ENCODE measurements around the gene CLIC6. TPM values are rescaled to one million over a fixed set of nuclear protein-coding genes. Genes with fewer than 3 reads are reported as not detected.

The CLIC6 gene
- total RNA-seq, 1 donor from 2014 or later, result 0.20 TPM

DNA sequence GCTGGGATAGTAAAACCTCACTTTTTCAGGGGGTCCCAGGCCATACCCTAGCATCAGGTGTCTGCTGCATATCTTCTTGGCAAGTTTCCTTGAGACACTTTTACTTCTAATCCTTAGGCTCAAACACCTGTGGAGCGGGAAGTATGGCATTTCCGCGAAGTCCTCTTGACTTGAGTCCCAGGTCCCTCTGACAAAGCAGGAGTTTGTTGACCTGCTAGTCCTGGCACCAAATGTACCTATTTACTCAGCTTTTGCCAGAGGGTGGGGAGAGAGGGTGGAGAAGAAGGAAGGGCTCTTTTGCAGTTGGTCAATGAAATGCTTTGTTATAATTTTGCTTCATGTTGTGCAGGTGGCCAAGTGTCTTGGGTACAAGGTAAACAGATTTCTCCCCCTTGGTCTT lies 59.7 kb downstream of the CLIC6 start:
- no peak for DNase-seq

DNA sequence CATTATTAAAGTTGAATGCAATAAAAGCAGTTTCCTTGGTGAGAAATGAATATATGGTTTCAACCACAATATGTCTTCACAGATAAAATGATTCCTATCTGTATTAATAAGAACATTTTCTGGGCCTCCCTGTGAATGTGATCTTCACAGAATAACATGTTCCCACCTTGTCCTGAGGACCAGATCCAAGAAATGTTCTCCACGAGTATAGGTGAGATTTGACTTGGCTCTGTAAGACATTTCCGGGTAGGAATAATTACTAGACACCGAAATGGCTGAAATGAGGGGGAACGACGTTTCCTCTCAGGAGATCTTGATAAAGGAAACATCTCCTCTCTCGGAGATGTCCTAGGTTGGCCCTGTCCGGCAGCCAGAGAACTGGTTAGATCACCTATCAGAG lies 61.4 kb downstream of the CLIC6 start:
- DNase-seq, result no peak

DNA sequence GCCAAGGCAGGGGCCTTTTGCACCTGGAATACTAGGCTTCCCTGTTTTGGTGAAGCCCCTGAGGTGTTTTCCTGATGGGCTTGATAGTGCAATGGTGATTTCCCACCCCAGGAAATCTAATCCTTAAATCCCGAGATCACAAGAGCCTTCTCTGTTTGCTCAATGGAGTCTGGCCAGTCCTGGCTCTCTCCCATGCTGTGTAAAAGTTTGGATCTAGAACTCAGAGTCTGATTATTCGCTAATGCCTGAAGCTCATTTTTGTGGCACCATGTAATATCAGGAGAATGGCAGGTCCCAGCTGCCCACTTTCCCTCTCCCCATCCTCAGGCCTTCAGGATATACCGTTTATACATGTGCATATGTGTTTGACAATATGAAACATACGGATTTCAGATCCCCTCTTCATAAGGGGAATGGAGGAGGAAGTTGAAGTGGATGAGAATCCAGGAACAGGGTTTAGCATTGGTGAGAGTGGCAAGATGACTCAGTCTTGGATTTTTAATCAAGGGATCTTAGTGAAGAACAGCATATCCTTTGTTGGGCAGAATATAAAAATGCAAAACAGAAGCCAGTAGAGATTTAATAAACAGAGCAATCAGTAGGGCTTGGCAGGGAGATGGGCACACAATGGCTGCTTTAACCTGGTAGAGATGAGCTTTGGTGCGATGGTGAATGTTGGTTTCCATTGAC lies 62.1 kb downstream of the CLIC6 start:
- no peak for DNase-seq

DNA sequence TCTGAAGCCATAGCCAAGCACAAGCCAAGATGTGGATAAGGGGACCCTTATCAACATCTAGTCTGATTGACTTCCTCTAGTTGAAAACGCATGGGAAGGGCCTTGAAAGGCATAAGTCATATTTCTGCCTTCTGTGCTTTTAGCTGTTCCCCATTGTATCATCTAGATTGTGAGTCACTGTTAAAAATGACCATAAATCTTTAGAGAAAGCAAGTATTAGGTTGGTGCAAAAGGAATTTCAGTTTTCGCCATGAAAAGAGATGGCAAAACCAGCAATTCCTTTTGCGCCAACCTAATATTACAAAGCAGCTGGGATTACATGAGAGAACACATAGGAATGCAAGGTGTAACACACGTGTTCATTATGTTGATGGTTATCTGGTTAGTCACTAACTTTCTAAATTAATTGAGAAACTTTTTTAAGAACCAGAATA lies 63.6 kb downstream of the CLIC6 start:
- DNase-seq, result no peak

DNA sequence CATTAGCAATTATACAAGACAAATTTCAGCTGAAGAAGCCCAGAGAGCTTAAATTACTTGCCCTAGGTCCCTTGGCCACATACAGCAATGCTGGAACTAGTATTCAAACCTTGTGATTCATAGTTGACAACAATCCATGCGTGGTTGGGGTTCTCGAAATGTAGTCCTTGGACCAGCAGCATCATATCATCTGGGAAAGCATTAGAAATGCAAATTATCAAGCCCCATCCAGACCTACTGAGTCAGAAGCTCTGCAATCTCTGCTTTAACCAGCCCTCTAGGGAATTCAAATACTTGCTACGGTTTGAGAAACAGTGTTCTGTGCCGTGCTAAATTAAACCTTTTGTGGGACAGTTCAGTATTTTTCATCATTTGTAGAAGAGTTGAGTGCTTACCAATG lies 65.1 kb downstream of the CLIC6 start:
- no peak for DNase-seq

DNA sequence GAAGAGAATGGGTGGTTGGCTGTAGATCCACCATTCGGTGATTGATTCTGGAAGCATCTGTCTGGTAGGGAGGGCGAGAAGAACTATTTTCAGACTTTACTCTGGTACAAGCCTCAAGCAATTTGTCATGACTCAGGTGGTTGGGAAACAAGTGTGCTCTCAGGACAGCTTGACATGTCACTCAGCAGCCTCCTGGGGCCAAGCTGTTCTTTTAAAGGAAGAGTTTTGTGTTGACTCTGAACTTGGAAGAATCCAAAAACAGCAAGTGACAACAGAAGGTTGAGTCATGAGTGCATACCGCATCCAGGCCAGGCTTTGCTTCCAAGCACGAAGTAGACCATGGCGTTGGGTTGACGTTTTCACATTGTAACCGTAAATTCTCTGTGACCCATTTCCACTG lies 65.9 kb downstream of the CLIC6 start:
- DNase-seq, result no peak

DNA sequence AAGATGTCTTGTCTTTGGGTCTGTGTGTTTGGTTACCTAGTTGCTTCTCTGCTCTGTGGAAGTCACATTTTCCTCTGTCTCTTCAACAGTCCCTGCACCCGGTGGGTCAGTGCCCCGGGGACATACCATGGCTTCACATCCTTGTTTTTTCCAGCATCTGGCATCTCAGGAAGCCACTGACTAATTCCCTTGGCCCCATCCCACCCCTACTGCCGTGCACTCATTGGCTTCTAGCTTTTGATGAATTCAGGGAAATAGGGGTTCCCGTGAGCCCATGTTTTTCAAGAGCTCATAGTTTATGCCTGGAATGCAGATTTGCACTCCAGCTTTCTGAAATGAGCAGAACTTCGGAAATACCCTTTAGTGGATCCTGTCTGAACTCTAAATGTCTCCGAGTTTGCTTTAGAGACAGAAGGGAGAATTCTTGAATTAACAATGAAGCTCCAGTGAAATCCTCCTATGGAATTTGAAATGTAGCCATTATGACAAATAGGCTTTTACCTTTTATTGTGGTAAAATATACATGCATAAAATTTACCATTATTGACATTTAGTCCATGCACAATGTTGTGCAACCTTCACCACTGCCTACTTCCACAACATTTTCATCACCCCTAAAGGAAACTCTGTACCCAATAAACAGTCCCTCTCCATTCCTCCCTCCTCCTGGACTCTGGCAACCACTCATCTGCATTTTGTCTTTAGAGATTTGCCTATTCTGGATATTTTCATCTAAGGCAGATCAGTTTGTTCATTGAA lies 67.5 kb downstream of the CLIC6 start:
- DNase-seq, result no peak

DNA sequence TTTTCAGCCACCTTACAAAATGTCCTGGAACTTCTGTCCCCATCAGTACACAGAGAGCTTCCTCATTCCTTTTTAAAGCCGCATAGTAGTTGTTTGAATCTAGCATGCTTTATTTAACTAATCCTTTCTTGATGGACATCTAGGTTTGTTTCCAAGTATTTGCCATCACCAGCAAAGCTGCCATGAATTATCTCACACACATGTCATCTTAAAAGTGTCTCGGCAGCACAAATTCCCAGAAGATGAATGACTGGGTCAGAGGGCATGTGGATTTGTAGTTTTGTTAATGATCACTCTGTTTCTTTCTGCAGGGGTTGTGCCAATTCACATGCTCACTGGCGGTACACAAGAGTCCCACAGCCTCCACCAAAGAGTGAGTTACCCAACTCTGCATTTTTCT lies 68.3 kb downstream of the CLIC6 start:
- DNase-seq, result no peak

DNA sequence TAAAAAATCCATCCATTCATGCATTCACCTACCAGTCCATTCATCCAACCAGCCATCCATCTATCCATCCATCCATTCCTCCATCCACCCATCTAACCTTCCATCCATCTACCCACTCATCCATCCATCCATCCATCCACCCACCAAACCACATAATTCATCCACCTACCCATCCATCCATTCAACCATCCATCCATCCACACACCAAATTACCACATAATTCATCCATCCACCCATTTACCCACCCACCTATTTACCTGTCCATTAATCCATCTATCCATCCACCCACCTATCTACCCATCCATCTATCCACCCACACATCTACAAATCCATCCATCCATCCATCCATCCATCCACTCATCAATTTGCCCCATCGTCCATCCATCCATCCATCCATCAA lies 71.4 kb downstream of the CLIC6 start:
- DNase-seq, result no peak

DNA sequence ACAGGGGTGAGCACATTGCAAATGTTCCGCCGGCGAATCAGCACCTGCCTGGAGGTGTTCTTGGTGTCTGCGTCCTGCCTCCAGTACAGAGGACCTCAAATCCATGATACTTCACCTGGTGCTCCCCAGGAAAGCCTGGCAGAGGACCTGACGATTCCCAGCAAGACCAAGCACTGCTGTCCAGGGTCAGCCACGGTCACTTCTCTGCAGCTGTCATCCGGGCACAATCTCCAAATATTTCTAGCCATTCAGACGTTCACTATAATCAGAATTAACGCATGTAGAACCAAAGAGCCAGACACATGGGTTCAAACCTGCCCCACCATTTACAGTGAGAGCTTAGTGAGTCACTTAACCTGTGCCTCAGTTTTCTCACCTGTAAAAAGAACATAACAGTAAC lies 74.5 kb downstream of the CLIC6 start:
- DNase-seq, result no peak

DNA sequence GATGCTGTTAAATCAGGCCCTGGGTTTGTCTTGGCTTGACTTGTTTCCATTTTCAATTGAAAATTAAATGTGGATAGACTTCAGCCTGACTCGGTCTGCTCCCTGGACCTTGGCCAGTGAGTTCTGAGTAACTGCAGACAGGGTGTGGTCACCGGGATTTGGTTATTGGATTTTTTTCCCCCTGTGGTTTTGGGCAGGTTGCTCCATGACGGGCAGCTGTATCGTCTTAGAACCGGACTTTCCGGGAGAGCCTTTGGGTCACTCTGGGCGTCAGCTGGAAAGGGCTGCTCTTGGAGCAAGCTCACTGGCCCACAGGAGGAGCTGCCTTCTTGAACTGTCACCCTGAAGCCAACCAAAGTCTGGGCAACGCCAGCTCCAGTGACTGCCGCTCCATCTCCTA lies 75.0 kb downstream of the CLIC6 start:
- no peak for DNase-seq

DNA sequence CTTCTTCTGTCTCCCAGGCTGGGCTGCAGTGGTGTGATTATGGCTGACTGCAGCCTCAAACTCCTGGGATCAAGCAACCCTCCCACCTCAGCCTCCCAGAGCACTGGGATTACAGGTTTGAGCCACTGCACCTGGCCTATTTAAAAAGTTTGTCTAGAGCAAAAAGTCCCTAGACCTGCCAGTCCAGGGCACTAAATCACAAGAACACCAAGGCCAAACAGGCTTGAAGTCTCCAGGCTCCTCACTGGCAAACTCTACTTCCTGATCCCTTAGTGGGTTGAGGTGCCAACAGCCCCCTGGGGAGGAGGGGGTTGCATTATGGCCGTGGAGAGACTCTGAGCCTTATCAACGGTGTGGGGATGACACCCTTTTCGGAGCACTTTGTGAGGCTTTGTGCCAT lies 76.0 kb downstream of the CLIC6 start:
- DNase-seq, result no peak

DNA sequence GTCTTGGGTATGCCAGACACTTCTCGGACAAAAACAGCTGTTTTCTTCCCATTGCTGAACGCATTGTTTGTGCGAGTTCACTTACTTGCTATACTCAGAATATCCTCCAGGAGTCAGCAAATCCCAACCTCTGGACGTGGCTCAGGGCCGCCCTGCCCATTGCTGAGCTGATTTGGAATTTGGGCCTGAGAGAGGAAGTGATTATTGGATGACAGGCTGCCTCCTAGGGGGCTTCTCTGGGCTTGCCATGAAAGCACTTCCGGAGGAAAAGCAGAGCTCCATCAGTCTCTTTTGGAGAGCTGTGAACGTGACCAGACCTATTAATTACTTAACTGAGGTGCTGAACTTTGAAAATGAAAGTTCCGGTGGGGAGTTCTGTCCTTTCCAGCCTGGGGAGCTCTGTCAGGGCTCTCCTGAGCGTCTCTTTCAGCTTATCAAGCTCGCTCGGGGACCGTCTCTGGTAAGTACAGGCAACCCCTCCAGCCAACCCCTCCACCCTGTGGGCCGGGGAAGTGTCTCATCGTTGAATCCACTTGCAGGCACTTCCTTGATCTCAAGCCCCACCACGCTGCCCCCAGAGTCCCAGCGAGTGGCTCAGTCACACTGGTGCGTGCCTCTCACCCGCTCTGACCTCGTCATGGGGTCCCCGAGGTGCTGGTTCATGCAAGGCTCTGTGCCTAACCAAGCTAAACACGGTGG lies 76.9 kb downstream of the CLIC6 start:
- DNase-seq, result peak; percentile 83

DNA sequence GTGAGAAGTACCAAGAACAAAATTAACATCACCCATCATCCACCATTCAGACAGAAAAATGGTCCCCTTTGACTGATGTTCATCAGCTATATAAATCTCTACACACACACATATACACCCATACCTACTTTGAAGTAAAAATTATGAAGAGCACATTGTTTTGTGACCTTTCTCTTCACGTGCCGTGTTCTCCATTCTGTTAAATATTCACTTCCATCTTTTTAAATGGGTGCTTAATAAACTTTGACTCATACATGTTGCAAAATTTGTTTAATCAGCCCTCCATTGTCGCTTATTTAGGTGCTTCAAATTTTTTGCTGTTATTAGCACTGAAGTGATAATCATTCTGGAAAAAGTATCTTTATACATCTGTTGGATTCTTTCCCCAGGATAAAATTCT lies 80.1 kb downstream of the CLIC6 start:
- no peak for DNase-seq

DNA sequence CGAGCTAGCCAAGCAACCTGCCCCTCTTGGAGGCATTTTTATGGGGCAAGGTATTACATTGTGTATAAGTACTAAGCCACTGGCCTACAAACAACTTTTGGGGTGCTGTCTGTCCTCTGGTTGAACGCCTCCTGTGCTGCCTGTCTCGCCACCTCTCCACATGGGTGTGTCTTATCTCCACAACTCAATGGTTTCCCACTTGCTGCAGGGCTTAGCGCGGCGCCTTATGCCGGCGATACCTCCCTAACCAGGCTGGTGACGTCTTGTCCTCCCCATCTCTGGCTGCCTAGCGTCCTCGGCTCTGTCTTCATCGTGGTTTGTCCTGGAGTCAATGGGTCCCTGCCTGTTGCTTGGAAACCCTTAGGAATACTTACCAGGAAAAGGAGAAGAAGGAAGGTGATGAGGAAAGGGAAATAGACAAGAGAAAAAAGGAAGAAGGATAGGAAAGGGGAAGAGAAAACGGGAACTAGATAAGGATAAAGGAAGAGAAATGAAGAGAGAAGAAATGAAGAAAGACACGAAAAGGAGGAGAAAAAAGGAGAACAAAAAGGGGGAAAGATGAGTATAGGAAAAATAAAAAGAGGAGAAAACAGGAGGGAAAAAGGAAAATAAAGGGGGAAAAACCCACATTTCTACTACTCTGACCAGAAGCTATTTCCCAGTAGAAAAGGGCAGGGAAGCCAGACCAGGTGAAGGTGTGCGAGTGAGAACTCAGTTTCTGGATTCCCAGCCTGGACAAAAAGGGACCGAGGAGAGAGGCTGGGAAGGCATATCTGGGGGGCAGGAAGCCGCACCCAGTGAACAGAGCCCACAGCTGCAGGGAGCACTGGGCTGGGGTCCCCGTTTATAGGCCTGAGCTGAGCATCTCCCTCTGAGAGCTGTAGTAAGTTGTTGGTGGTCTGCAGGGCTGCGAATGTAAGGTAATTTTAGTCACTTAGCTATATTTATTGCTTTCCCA lies 86.2 kb downstream of the CLIC6 start:
- DNase-seq, result no peak

DNA sequence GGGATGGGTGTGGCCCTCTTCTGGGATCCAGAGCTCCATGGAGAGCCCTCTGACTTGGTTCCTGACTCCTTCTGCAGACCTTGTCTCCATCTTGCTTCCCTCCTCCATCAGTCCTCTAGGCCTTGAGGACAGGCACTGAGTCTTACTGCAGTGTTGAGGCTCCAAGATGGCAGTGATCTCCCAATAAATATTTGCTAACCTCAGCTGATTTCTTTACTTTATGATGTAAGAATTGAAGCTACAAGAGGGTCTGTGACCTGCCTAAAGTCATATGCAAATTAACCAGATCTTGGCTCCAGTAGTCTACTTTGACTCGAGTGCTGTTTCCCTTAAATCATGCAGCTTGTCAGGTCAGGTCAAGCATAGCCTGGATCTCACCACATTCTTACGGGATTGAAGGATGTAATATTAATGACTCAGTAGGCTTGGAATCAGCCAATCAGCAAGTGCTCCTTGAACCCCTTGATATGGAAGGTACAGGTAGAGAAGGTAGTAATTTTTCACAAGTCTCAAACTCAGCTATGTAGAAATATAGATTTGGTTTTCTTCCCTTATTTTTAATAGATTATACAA lies 93.0 kb downstream of the CLIC6 start:
- DNase-seq, result no peak

DNA sequence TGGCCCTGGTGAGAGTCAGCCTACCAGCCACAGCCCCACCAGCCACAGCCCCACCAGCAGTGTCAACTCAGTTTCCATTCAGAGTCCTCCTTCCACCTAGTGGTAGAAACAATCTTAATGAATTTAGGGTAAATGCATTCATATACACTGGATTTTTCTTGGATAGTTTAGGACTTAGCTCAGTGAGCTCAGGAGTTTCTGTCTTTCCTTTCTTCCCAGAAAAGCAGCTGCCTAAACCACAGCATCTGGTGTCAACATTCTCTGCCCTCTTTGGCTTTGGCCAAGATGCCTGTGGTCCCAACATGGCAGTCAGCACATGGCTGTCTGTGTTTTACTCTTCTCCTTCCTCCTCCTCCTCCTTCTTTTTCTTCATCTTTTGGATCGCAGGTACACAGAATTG lies 94.0 kb downstream of the CLIC6 start:
- peak; percentile 13 for DNase-seq

DNA sequence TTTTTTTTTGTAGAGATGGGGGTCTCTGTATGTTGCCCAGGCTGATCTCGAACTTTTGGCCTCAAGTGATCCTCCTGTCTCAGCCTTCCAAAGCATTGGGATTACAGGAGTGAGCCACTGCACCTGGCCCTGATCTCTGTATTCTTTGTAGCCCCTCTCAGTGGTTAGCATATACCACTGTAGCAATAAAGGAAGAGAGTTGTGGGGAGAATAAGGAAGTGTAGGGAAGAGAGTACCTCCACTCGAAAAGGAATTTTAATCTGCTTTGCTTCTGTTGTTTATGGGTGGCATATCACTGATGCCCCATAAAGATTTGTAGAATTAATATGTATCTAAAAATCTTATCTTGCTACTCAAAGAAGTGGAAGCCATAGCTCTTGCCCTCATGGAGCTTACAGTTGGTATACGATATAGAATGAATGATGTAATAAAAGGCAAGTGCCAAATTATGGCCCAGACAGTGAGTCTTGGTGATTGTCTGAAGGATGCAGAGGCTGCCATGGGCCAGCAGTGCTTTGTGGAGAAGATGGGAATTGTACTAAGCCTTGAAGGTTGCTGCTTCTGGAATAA lies 96.0 kb downstream of the CLIC6 start:
- no peak for DNase-seq

DNA sequence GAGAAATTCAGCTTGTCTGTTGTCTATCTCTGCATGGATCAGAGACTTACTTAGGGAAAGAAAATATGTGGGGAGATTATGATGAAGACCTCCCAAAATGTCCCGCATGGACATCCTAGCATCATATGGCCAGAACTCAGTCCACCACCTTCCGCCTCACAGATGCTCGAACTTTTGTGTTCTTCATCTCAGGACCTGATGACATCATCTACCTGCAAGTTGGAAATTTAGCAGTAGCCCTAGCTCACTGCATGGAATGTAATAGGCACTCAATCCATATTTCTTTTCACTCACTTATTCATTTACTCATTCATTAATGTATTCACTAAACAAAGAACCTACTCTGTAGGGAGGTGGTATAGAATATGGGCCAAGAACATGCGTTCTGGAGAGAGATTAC lies 96.8 kb downstream of the CLIC6 start:
- no peak for DNase-seq

DNA sequence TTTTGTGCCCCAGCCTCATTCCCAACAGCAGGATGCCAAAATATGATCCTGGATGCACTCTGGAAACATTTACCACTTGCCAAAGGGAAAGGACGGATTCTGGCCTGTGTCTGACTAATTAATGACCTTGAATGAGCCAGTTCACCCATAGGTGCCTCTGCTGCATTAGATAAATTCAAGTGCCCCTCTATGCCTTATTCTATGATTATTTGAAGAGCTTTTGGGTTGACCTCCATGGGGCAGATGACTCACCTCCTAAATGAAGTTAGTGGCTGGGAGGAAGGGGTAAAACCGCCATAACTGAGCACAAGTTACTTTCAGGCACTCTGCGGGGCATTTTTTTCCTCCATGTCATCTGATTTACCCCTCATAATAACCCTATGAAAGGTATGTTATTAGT lies 98.1 kb downstream of the CLIC6 start:
- no peak for DNase-seq

Data from skin of body (tissue), 2 donors.